SK-N-MC (cell line): ENCODE data around the gene TSFM.

Experiments used
- DNase-seq: peaks from one replicate; pipeline ENCODE4 v3.0.0-alpha.2; 2011; ENCODE audit warnings: low read depth, low spot score
- H3K27ac ChIP-seq: fragments of 200-600 bp; sonication (generic); 2 replicates; pipeline ENCODE4 v1.5.1; 2016; ENCODE audit warnings: mixed run types
- H3K36me3 ChIP-seq: fragments of 200-600 bp; sonication (generic); 2 replicates; pipeline ENCODE4 v1.6.1; 2017; ENCODE audit warnings: antibody characterized with exemption, low read length, mixed read lengths; ENCODE audit not compliant: insufficient read depth
- H3K4me3 ChIP-seq: fragments of 200-600 bp; sonication (generic); 2 replicates; pipeline ENCODE4 v1.5.1; 2016
- H3K9ac ChIP-seq: fragments of 200-600 bp; sonication (generic); 2 replicates; pipeline ENCODE4 v1.8.0; 2017; ENCODE audit warnings: mixed run types, mixed read lengths; ENCODE audit not compliant: insufficient read length
- H3K9me3 ChIP-seq: fragments of 200-600 bp; sonication (generic); 2 replicates; pipeline ENCODE4 v1.6.1; 2017; ENCODE audit warnings: low read depth, mild to moderate bottlenecking, antibody characterized with exemption, low read length, moderate library complexity, mixed read lengths
- EZH2 ChIP-seq: fragments of 200-600 bp; sonication (generic); IDR thresholded peaks from one replicate; pipeline ENCODE4 v1.6.1; 2017; ENCODE audit warnings: antibody characterized with exemption
- FOXP2 ChIP-seq: optimal IDR thresholded peaks from 2 replicates; pipeline ENCODE3; 2011; ENCODE audit warnings: mild to moderate bottlenecking, moderate library complexity; ENCODE audit not compliant: insufficient read depth; ENCODE audit errors: extremely low read length, control extremely low read depth
- POLR2AphosphoS5 ChIP-seq: IDR thresholded peaks from 2 replicates; pipeline ENCODE4 v1.6.1; 2012; ENCODE audit warnings: mild to moderate bottlenecking, low read depth, low read length, borderline replicate concordance

Gene TSFM

GRCh38 chr12:57782608-57783465 lies at the start of gene TSFM:
TSS of gene TSFM (plus strand) at chr12:57782787. CDS start at chr12:57782802, 15 bp downstream.
- TF ChIP-seq EZH2 (no peak), FOXP2 (peak; percentile 96), POLR2AphosphoS5 (peak; percentile 96)
- no peak within 1 kb of the TSS for H3K27ac ChIP-seq
- peaks cover 31% of the 10 kb centered on the region for H3K36me3 ChIP-seq
- H3K4me3 ChIP-seq, result peak within 1 kb of the TSS; percentile 87
- peak; percentile 81 for DNase-seq
- no peaks in the 10 kb centered on the region for H3K9me3 ChIP-seq
- peak within 1 kb of the TSS; percentile 91 for H3K9ac ChIP-seq

- Histone ChIP-seq H3K36me3 (no peaks in the 10 kb centered on the region), H3K9ac (no peak overlapping the region), H3K9me3 (no peaks in the 10 kb centered on the region), H3K4me3 (no peak overlapping the region), H3K27ac (no peak overlapping the region)
- TF ChIP-seq POLR2AphosphoS5, result no peak
- no peak for DNase-seq
These were observed 48.7 kb upstream of the TSFM start for GRCh38 chr12:57733928-57734327.

GRCh38 chr12:57734591-57734990 lies 48.0 kb upstream of the TSFM start:
- Histone ChIP-seq H3K9me3 (no peaks in the 10 kb centered on the region), H3K27ac (no peak overlapping the region), H3K4me3 (no peak overlapping the region), H3K36me3 (no peaks in the 10 kb centered on the region), H3K9ac (no peak overlapping the region)
- no peak for TF ChIP-seq POLR2AphosphoS5
- TF ChIP-seq EZH2, result no peak
- TF ChIP-seq FOXP2, result no peak
- DNase-seq, result no peak

GRCh38 chr12:57735198-57735855 lies 47.3 kb upstream of the TSFM start:
- H3K4me3 ChIP-seq, result no peak overlapping the region; the same call in 1 of the 2 replicates
- DNase-seq, result no peak
- no peaks in the 10 kb centered on the region for H3K36me3 ChIP-seq
- H3K9ac ChIP-seq, result no peak overlapping the region
- no peak for TF ChIP-seq POLR2AphosphoS5
- no peak for TF ChIP-seq FOXP2
- TF ChIP-seq EZH2, result no peak
- H3K9me3 ChIP-seq, result no peaks in the 10 kb centered on the region
- no peak overlapping the region for H3K27ac ChIP-seq

GRCh38 chr12:57735952-57736740 lies 46.4 kb upstream of the TSFM start:
- Histone ChIP-seq H3K27ac (no peak overlapping the region), H3K4me3 (peak overlapping the region; percentile 77), H3K9me3 (no peaks in the 10 kb centered on the region), H3K36me3 (no peaks in the 10 kb centered on the region), H3K9ac (no peak overlapping the region)
- TF ChIP-seq EZH2 (no peak), POLR2AphosphoS5 (no peak), FOXP2 (no peak)
- no peak for DNase-seq

GRCh38 chr12:57736741-57737466 lies 45.7 kb upstream of the TSFM start:
- TF ChIP-seq POLR2AphosphoS5 (no peak), EZH2 (peak; percentile 88)
- no peak overlapping the region for H3K27ac ChIP-seq
- peak overlapping the region; percentile 77 for H3K4me3 ChIP-seq
- H3K9ac ChIP-seq, result no peak overlapping the region
- no peak for DNase-seq
- no peaks in the 10 kb centered on the region for H3K9me3 ChIP-seq
- H3K36me3 ChIP-seq, result no peaks in the 10 kb centered on the region

GRCh38 chr12:57737467-57738460 lies 44.8 kb upstream of the TSFM start:
- Histone ChIP-seq H3K27ac (no peak overlapping the region), H3K36me3 (no peaks in the 10 kb centered on the region), H3K4me3 (peak overlapping the region; percentile 77), H3K9ac (no peak overlapping the region), H3K9me3 (no peaks in the 10 kb centered on the region)
- TF ChIP-seq EZH2 (no peak), POLR2AphosphoS5 (no peak), FOXP2 (no peak)
- DNase-seq, result no peak
